Medulla oblongata (tissue), 1 donor: ENCODE results near the gene REEP3.
"Not testable (repeated sequence)": the region's sequence is repeated elsewhere in the genome, so short reads cannot be mapped to it uniquely, and the experiment has no call there.

ENCODE experiments used
- DNase-seq: peaks from one replicate; pipeline ENCODE4 v3.0.0-alpha.2; 2015; ENCODE audit errors: extremely low spot score

REEP3 gene, protein sequence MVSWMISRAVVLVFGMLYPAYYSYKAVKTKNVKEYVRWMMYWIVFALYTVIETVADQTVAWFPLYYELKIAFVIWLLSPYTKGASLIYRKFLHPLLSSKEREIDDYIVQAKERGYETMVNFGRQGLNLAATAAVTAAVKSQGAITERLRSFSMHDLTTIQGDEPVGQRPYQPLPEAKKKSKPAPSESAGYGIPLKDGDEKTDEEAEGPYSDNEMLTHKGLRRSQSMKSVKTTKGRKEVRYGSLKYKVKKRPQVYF

DNA sequence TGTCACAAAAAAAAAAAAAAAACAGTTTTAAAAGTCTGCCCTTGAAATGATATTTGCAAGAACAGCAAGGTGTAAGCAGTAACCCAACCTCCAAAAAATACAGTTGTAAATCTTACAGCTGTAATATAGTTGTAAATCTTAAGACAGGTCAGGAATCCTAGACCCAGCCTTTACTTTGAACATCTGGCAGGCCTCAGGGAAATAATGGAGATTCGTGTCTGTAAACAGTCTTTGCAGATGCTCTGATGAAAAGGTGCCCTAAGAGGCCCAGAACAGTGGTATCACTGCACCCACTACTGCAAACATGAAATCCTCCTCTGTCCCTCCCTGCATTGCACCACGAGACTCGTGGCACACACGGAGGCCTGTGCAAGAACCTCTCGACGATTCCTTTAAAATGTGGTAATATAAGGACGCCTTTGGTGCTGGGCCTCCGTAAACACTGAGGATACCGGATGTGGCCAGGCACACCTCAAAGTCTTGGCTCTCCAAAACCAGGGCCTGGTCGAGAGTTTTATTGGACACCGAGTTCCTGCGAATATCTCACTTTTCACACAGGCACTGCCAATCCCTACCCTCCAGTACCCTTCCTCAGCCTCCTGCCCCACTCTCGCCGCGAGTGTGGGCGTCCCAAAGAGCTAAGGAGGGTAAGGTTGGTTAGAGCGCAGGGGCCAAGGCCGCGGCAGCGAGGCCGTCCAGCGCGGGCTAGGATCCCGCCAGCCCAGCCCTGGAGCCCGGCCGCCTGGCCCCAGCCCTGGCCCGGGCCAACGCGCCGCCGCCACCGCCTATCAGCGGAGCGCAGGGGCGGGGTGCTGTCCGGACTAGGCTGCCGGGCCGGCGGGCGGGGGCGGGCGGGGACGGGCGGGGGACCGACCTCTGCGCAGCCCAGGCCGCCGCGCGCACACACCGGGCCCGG, at the start of gene REEP3:
Gene REEP3 (plus strand): TSS at position 902 of the 916 bp plus-strand sequence. CDS start 145 bp downstream, outside the sequence.
- DNase-seq = peak; percentile 66

DNA sequence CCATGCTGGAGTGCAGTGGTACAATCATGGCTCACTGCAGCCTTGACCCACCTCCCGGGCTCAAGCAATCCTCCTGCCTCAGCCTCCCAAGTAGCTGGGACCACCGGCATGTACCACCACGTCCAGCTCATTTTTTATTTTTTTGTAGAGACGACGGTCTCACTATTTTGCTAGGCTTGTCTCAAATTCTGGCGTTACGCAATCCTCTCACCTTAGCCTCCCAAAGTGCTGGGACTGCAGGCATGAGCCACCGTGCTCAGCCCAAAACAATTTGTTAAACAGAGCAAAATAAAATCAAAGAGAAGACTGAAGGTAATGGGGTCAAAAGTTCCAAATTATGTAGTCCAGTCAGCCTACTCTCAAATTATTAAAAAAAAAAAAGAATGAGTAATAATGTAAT, 46.7 kb upstream of the REEP3 start:
- no peak for DNase-seq

DNA sequence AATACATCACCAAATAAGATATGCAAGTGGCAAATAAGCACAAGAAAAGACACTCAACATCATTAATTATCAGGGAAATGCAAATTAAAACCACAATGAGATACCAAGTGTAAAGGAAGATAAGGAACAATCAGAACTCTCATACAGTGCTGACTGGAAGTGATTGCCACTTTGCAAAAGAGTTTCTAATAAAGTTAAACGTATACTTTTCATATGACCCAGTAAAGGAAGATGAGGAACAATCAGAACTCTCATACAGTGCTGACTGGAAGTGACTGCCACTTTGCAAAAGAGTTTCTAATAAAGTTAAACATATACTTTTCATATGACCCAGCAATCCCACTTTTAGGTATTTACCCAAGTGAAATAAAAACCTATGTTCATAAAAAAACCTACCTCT, 43.3 kb upstream of the REEP3 start:
- DNase-seq = no peak

DNA sequence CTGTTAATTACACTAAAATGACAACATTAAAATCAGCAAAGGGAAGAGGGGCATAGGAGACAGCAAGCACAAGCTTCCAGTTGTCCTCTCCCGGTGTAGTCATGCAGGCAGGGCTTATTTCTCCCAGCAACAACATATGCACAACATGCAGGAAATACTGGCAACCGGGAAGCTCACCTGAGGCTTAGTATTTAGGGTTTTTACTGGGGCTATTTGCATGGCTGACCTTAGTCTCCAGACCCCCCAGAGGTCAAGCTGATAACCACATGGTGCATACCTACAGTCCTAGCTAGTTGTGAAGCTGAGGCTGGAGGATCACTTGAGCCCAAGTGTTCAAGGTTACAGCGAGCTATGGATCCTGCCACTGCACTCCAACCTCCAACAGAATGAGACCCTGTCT, 42.6 kb upstream of the REEP3 start:
- no peak for DNase-seq

DNA sequence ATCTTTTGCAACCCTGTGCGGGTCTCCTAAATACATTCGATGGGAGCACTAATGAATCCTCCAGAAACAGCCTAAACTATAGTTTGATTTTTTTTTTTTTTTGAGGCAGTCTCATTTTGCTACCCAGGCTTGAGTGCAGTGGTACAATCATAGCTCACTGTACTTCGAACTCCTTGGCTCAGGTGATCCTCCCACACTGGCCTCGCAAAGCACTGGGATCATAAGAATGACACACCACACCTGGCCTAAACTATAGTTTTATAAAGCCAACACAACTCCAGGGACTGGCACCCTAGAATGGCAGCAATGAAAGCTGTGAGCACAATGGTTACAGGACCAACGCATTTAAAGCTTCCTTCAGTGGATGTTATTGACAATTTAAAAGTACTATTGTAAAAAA, 41.0 kb upstream of the REEP3 start:
- DNase-seq = no peak

DNA sequence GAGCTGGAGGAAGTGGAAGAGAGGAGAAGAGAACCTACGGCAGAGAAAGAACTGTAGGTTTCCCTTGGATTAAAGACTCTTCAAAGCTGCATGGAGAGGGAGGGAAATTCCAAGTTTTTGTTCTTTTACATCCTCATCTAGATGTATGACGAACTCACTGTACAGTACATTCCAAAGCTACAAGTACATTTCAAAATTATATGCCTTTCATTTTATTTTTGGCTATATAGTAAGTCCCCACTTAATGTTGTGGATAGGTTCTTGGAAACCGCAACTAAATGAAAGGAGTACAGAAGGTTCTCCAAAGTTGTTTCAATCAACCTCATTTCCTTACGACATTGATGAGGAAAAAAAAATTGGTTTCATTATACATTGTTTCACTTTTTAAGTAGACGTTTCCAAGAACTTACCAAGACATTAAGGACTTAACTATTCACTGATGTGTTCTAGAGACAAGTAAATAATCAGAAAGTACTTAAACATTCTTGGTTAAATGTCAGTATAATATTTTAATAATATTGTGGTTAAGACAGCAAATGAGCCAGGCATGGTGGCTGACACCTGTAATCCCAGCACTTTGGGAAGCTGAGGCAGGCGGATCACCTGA, 39.3 kb upstream of the REEP3 start:
- DNase-seq = no peak

DNA sequence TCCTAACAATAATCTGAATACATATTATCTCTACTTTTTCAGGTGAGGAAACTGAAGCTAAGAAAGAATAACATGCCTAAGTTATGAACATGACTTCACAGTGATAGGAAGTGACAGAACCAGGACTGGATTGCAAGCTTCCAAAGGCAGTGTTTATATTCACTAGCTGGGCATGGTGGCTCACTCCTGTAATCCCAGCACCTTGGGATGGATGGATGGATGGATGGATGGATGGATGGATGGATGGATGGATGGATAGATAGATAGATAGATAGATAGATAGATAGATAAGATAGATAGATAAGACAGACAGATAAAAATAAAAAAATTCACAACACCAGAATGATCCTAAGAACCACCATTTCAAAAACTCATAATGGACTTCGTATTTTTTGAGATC, 37.2 kb upstream of the REEP3 start:
- DNase-seq = no peak

DNA sequence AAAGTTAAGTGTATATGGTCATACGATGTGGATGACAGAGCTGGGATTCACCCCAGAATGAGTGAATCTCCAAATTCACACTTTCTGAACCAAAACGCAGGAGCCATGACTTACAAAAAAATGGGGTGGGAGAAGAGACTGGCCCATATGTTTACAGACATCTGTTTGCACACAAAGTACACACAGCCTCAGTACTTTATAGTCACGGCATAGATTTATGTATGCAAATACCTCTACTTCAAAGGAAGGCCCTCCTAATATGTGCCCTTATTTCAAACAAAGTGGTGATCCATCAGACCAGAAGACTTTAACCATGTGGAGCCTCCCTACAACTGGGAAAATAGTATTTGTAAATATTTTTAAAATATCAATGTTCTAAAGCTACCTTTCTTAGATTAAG, 33.2 kb upstream of the REEP3 start:
- no peak for DNase-seq

DNA sequence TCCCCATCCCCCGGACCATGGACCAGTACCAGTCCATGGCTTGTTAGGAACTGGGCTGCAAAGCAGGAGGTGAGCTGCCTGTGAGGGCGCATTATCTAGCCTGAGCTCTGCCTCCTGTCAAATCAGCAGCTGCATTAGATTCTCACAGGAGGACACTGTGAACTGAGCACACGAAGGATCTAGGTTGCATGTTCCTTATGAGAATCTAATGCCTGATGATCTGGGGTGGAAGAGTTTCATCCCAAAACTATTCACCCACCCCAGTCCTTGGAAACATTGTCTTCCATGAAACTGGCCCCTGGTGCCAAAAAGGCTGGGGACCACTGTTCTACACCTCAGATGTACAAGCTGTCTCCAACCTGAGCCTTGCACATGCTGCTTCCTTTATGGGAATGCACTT, 31.4 kb upstream of the REEP3 start:
- no peak for DNase-seq

DNA sequence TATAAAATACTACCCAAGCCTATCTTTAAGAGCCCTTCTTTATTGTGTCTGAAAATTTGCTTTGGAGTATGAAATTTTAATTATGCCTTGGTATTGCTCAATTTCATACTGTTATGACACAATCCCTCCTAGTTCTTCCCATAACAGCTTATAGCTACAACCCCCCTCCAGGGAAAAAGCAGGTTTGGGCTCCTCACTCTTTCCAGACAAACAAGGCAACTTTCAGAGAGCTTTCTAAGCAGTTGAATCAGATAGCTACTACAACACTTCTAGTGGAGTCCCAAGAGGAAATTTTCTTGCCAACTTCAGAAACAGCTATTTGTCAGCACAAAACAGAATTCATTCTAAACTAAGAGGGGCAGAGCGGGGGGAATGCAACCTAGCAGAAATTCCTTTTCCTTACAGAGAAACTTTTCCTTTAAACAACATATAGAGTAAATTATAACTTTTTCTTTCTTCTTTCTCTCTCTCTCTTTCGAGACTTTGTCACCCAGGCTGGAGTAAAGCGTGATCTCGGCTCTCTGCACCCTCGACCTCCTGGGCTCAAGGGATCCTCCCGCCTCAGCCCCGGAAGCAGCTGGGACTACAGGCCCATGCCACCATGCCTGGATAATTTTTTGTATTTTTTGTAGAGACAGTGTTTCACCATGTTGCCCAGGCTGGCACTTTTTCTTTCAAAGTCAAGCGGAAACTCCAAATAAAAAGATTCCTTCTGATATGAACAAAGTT, 29.4 kb upstream of the REEP3 start:
- DNase-seq = peak; percentile 36

DNA sequence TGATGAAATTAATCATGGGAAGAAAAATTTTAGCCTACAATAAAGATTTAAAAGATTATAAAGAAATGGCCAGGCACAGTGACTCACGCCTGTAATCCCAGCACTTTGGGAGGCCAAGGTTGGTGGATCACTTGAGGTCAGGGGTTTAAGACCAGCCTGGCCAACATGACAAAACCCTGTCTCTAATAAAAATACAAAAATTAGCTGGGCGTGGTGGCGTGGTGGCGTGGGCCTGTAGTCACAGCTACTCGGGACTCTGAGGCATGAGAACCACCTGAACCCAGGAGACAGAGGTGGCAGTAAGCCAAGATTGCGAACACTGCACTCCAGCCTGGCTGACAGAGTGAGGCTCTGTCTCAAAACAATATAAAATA, 28.9 kb upstream of the REEP3 start:
- DNase-seq = not testable (repeated sequence)

DNA sequence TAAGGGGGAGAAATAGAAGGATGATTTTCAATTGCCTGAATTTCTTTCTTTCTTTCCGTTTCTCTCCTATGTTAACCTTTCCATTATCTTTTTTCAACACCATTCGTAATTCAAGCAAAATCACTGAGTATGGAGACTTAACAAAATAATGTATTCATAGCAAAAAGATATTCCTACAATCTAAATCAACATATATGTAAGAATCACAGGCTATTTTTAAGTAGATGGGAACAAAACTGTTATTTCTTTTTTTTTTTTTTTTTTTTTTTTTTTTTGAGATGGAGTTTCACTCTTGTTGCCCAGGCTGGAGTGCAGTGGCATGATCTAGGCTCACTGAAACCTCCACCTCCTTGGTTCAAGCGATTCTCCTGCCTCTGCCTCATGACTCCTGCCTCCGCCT, 28.2 kb upstream of the REEP3 start:
- DNase-seq = no peak

DNA sequence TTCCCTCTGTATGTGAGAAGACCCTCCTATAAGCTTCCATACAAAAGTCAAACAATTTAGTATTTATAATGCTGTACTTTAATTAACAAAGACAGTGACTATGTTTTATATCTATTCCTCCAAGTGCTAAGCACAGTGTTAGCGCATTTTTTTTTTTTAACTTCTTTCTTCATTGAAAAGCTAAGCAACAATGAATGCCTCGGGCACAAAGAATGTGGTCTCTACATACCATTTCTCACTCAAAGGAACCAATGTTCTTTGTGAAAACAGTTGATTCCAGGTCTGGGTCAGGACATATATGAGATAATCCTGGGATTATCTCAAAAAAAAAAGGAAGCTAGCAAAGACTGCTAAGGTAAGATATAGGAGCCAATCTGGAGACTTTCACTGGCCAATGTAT, 26.2 kb upstream of the REEP3 start:
- no peak for DNase-seq

DNA sequence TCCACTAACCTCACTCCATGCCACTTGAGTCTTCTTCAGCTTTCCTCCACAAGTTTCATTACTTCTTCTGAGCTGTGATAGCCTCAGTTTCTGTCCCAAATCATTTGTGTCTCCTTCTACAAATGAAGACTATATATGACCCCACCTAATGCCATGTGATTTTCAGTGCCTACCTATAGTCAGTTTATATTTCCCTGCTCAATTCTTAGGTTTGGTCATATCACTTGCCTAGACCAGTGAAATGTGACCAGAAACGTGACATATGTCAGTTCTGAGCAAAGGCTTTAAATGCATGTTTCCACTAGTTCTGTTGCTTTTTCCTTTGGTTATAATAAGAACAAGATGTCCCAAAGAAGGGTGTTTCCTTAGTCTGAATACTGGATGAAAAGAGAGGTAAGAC, 24.6 kb upstream of the REEP3 start:
- DNase-seq = no peak

DNA sequence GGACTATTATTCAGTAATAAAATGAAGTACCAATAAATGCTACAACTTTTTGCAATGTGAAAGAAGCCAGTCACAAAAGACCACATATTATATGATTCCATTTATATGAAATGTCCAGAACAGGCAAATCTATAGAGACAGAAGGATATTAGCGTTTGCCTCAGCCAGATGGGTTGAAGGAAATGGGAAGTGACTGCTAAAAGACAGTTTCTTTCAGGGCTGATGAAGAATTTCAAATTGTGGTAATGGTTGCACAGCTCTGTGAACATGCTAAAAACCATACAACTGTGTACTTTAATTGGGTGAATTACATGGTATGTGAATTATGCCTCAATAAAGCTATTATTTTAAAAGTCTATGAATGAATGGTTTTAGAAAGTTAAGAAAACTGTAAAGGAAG, 23.9 kb upstream of the REEP3 start:
- no peak for DNase-seq

DNA sequence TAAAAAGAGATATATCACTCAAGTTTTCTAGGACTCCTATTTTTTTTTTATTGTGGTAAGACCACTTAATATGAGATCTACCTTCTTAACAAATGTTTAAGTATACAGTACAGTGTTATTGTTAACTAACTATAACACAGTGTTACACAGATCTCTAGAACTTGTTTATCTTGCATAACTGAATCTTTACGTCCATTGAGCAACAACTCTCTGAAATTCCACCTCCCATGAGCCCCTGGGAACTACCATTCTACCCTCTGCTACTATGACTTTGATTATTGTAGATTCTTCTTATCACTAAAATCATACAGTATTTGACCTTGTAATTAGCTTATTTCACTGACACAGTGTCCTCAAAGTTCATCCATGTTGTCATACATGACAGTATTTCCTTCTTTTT, 22.5 kb upstream of the REEP3 start:
- no peak for DNase-seq

DNA sequence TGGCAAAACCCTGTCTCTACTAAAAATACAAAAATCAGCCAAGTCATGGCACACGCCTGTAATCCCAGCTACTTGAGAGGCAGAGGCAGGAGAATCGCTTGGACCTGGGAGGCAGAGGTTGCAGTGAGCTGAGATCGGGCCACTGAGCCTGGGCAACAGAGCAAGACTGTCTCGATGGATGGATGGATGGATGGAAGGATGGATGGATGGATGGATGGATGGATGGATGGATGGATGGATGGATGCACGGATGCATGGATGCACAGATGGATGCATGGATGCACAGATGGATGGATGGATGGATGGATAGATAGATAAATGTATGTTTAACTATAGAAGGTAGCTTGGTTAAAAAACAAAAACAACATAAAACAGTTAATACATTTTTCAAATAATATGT, 20.6 kb upstream of the REEP3 start:
- DNase-seq = not testable (repeated sequence)

DNA sequence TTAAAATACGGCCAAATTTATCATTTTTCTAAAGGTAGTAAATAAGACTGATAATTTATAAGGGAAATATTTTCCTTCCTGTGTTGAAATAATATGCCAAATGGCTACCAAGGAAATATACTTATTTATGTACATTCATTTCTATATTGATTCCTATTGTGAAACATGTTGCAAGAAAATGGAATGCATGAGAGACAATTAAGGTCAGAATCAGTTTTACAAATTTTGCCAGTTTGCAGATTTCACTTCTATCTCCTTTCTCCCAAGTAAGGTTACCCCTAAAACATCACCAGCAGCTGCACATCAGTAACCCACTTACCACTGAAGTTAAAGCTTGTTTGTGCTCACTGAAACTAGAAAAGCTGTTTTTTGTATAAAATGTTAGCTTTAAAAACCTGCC, 19.2 kb upstream of the REEP3 start:
- no peak for DNase-seq

DNA sequence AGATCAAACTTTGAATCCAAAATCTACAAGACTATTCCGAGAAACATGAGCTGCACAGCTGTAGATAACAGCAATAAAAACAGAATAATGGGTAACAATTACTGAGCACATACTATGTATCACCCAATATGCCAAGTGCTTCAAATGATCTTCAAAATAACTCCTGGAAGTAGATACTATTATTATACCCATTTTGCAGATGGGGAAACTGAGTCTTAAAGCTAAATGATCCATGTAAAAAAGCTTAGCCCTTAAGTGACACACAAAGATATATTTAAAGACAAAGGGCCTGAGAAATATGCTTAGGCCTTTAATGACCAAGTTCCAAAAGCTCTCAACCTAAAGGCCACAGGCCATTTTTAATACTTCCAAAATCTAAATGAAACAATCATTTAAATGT, 18.4 kb upstream of the REEP3 start:
- no peak for DNase-seq

DNA sequence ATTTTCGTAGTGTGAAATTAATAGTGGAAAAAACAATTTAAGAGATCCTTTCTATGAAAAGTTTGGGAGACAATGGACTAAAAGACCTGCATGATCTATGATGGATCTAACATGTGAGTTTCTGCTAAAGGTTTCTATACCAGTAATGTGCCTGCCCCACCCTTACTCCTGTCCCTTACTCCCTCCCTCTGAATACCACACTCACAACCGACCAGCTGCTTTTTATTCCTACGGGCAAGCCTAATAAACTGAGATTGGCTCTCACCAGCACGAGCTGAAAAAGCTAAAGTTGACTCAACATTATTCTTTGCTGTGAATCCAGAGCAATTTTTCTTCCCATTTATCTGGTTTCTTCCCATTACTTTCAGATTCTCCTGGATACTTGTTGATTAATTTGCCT, 17.8 kb upstream of the REEP3 start:
- no peak for DNase-seq

DNA sequence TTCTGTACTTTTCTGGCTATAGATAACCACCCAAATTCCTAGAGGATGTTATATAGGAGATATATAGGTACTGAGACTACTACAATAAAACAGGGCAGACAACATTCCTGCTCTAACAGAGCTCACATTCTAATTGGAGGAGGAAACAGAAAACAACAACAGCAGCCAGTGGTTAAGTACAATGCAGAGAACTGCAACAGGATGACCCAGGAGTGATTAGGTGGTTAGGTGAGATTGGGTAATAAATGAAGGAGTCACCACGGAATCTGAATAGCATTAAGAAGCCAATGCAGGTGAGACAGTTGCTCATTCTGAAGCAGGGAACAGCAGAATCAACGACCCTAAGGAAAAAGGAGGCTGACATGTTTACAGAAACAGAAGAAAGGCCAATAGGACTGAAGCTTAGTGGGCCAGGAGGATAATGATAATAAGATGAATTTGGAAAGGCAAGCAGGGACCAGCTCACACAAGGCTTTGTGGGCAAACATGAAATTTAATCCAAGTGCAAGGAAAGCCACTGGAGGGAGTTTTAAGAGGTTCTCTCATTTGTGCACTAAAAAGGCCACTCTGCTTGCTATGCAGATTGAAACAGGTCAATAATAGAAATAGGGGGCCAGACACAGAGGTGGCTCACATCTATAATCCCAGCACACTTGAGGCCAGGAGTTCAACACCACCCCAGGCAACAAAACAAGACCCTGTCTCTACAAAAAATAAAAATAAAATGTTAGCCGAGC, 16.9 kb upstream of the REEP3 start:
- no peak for DNase-seq

DNA sequence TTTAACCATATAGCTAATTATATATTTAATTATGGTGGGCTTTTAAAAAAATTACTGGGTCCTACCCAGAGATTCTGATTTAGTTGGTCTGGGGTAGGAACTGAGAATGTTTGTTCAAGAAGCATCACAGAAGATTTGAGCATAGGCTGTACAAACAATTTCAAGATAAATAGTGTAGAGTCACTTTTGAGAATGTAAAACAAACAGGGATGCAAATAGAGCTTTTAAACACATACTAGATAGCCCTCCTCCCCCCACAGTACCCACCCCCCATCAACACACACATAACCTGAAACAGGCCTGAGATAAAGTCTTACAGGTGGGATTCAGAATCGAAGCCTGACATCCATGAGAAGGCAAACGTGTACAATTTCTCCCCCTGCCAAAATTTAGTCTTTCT, 15.6 kb upstream of the REEP3 start:
- no peak for DNase-seq
